Measurements from ENCODE around the gene NTRK3. TPM values are rescaled to one million over a fixed set of nuclear protein-coding genes. Genes with fewer than 3 reads are reported as not detected.
"Not testable (repeated sequence)": the region's sequence is repeated elsewhere in the genome, so short reads cannot be mapped to it uniquely, and the experiment has no call there.

NTRK3 gene
- total RNA-seq, 1 experiment from 2014 or later: not detected

GRCh38 chr15:88072598-88073390 lies 183.7 kb downstream of the NTRK3 start:
- no peak for ATAC-seq
- ChIA-PET CTCF (no interaction called here), POLR2A (ENCODE audit: unreplicated experiment) (no interaction called here)

GRCh38 chr15:88072133-88072532 lies 184.4 kb downstream of the NTRK3 start:
- H2AFZ ChIP-seq (ENCODE audit: low read length); BruUV-seq (replicated peaks); H3K4me3 ChIP-seq (ENCODE audit: low read length); H4K20me1 ChIP-seq (ENCODE audit: low read length); H3K9ac ChIP-seq (ENCODE audit: low read length); DNase-seq; H3K27me3 ChIP-seq (ENCODE audit: low read length); intact Hi-C loops (cut with micrococcal nuclease); H3K4me1 ChIP-seq (ENCODE audit: insufficient read depth, low read length); H3K79me2 ChIP-seq (ENCODE audit: low read length); CTCF ChIA-PET; POLR2A ChIA-PET (ENCODE audit: unreplicated experiment); ATAC-seq; H3K4me2 ChIP-seq (ENCODE audit: low read length); H3K36me3 ChIP-seq (ENCODE audit: low read depth, low read length); H3K9me2 ChIP-seq (replicated peaks; ENCODE audit: low read length); H3K27ac ChIP-seq (ENCODE audit: low read length); H3F3A ChIP-seq (ENCODE audit: low read length, unreplicated experiment); H3K9me3 ChIP-seq (ENCODE audit: low read length): not testable (repeated sequence)

More at GRCh38 chr15:88072598-88073390, 183.7 kb downstream of the NTRK3 start:
- H3K9me3 ChIP-seq (ENCODE audit: low read length): no peaks in the 10 kb centered on the region
- no peak overlapping the region for H3K9ac ChIP-seq (ENCODE audit: low read length)
- no peaks in the 10 kb centered on the region for H3K9me2 ChIP-seq (replicated peaks; ENCODE audit: low read length)
- no peaks in the 10 kb centered on the region for H3K27me3 ChIP-seq (ENCODE audit: low read length)
- no peaks in the 10 kb centered on the region for H3K4me1 ChIP-seq (ENCODE audit: insufficient read depth, low read length)
- H2AFZ ChIP-seq (ENCODE audit: low read length): no peak overlapping the region
- no peak overlapping the region for H3K27ac ChIP-seq (ENCODE audit: low read length)
- BruUV-seq (replicated peaks): no TSS peak
- no peak overlapping the region for H3K4me3 ChIP-seq (ENCODE audit: low read length)
- TF ChIP-seq CTCF (conservative IDR thresholded peaks at IDR 0.05; ENCODE audit: low read depth, low read length) (no peak), EZH2 (IDR thresholded peaks at IDR 0.05; ENCODE audit: low read length, unreplicated experiment) (no peak), EZH2phosphoT487 (IDR thresholded peaks at IDR 0.05; ENCODE audit: borderline replicate concordance, low read length) (no peak)
- no peaks in the 10 kb centered on the region for H3F3A ChIP-seq (ENCODE audit: low read length, unreplicated experiment)
- DNase-seq: no peak
- no peaks in the 10 kb centered on the region for H4K20me1 ChIP-seq (ENCODE audit: low read length)
- H3K36me3 ChIP-seq (ENCODE audit: low read depth, low read length): no peaks in the 10 kb centered on the region
- no peak overlapping the region for H3K4me2 ChIP-seq (ENCODE audit: low read length)
- intact Hi-C loops (cut with micrococcal nuclease): no loop called here
- no peaks in the 10 kb centered on the region for H3K79me2 ChIP-seq (ENCODE audit: low read length)

- H3K4me1 ChIP-seq (ENCODE audit: insufficient read depth, low read length): no peaks in the 10 kb centered on the region
- no peak for TF ChIP-seq CTCF (conservative IDR thresholded peaks at IDR 0.05; ENCODE audit: low read depth, low read length)
- no peak for TF ChIP-seq EZH2 (IDR thresholded peaks at IDR 0.05; ENCODE audit: low read length, unreplicated experiment)
- TF ChIP-seq EZH2phosphoT487 (IDR thresholded peaks at IDR 0.05; ENCODE audit: borderline replicate concordance, low read length): no peak
- no peak overlapping the region for H3K4me2 ChIP-seq (ENCODE audit: low read length)
- CTCF ChIA-PET: no interaction called here
- intact Hi-C loops (cut with micrococcal nuclease): no loop called here
- H3K9ac ChIP-seq (ENCODE audit: low read length): no peak overlapping the region
- H3K27me3 ChIP-seq (ENCODE audit: low read length): no peaks in the 10 kb centered on the region
- no peaks in the 10 kb centered on the region for H3K36me3 ChIP-seq (ENCODE audit: low read depth, low read length)
- no peak for DNase-seq
- H3F3A ChIP-seq (ENCODE audit: low read length, unreplicated experiment): no peaks in the 10 kb centered on the region
- H3K79me2 ChIP-seq (ENCODE audit: low read length): no peaks in the 10 kb centered on the region
- no peaks in the 10 kb centered on the region for H3K9me2 ChIP-seq (replicated peaks; ENCODE audit: low read length)
- POLR2A ChIA-PET (ENCODE audit: unreplicated experiment): no interaction called here
- no peak for ATAC-seq
- no peak overlapping the region for H3K27ac ChIP-seq (ENCODE audit: low read length)
- BruUV-seq (replicated peaks): no TSS peak
- no peaks in the 10 kb centered on the region for H4K20me1 ChIP-seq (ENCODE audit: low read length)
- H3K4me3 ChIP-seq (ENCODE audit: low read length): no peak overlapping the region
- no peaks in the 10 kb centered on the region for H3K9me3 ChIP-seq (ENCODE audit: low read length)
- no peak overlapping the region for H2AFZ ChIP-seq (ENCODE audit: low read length)
Measured at GRCh38 chr15:88071141-88071540, 185.4 kb downstream of the NTRK3 start.

Measured in PC-3 (cell line).